Testis (tissue), 3 donors: Measurements from ENCODE around the gene SLC4A2. TPM values are rescaled to one million over a fixed set of nuclear protein-coding genes. Genes with fewer than 3 reads are reported as not detected.

ENCODE experiments used
- DNase-seq: peaks from one replicate; pipeline ENCODE4 v3.0.0-alpha.2; 2019
- H3K27ac ChIP-seq, 2 donors: fragments of 200-600 bp; sonication (generic); one replicate each; pipeline ENCODE4 v1.5.1; 2019
- H3K27me3 ChIP-seq: fragments of 200-600 bp; sonication (generic); one replicate; pipeline ENCODE4 v1.5.1; 2019
- H3K36me3 ChIP-seq: fragments of 200-600 bp; sonication (generic); one replicate; pipeline ENCODE4 v1.5.1; 2017; ENCODE audit warnings: low read depth; ENCODE audit errors: missing control alignments
- H3K4me1 ChIP-seq: fragments of 200-600 bp; sonication (generic); one replicate; pipeline ENCODE4 v1.5.1; 2019
- H3K4me3 ChIP-seq, 2 donors: fragments of 200-600 bp; sonication (generic); one replicate each; pipeline ENCODE4 v1.5.1; 2017 to 2019
- H3K9me3 ChIP-seq: fragments of 200-600 bp; sonication (generic); one replicate; pipeline ENCODE4 v1.5.1; 2017
- CTCF ChIP-seq, 3 experiments: fragments of 450-650 bp in 2 of 3; fragments of 200-600 bp in 1 of 3; sonication (generic) in 1 of 3; IDR thresholded peaks; one replicate each; pipeline ENCODE4 v1.5.1; 2016 to 2019; ENCODE audit warnings: antibody characterized with exemption in 3 of 3, mild to moderate bottlenecking in 2 of 3, moderate library complexity in 1 of 3
- POLR2A ChIP-seq: fragments of 450-650 bp; IDR thresholded peaks from one replicate; pipeline ENCODE4 v1.6.1; 2017; ENCODE audit warnings: antibody characterized with exemption, mild to moderate bottlenecking, moderate library complexity
- WGBS, 2 donors: methylation state at CpG; one replicate each; pipeline ENCODE4 v1.1.5; 2018; 5-methylcytosine and 5-hydroxymethylcytosine counted together
- intact Hi-C: fragments of 100-400 bp; cut with DNase I; formaldehyde crosslinking; loops from one replicate; pipeline ENCODE4 v1.15.1; 2023; ENCODE audit warnings: low total_unique reads
- polyA plus RNA-seq: library from polyadenylated mRNA; stranded (reverse); fragments of 350-450 nt; fragmentation: Illumina TruSeq; extraction: RNeasy Lipid Tissue Mini Kit (QIAGEN cat#74804); gene quantifications from one replicate; pipeline ENCODE4 v1.2.3, GENCODE V29; 2014; ENCODE audit warnings: low read depth, low replicate concordance; ENCODE audit not compliant: insufficient read depth
- total RNA-seq, 2 donors: library from RNA; depleted of rRNA; stranded (reverse); fragments of >200 nt; gene quantifications; one replicate each; pipeline ENCODE4 v1.2.3, GENCODE V29; 2016

Gene SLC4A2
- total and polyA plus RNA-seq, 3 donors from 2014 or later: 68.9 to 153 (median 147) TPM

- H3K27ac ChIP-seq: no peak overlapping the region
- intact Hi-C loops: loop anchor here (10.0 kb wide), 1 partner anchor 53 kb away; no protein-coding TSS in a partner anchor
These were observed 62.2 kb downstream of the SLC4A2 start for GRCh38 chr7:151121380-151122170.

GRCh38 chr7:151122276-151122675 lies 62.9 kb downstream of the SLC4A2 start:
- peak in 1 of 3 experiments; percentile 55 for TF ChIP-seq CTCF (IDR thresholded peaks at IDR 0.05)
- TF ChIP-seq POLR2A: no peak
- intact Hi-C loops: loop anchor here (10.0 kb wide), 1 partner anchor 53 kb away; no protein-coding TSS in a partner anchor
- Histone ChIP-seq H3K27me3 (no peaks in the 10 kb centered on the region), H3K4me1 (peaks cover 6% of the 10 kb centered on the region), H3K9me3 (no peaks in the 10 kb centered on the region), H3K36me3 (no peaks in the 10 kb centered on the region), H3K27ac (no peak overlapping the region), H3K4me3 (no peak overlapping the region)
- DNase-seq: peak; percentile 80
- WGBS, 2 donors: 68 to 71% methylated on average over 23 to 24 of the region's 24 CpGs

More at GRCh38 chr7:151121380-151122170, 62.2 kb downstream of the SLC4A2 start:
- Histone ChIP-seq H3K27me3 (no peaks in the 10 kb centered on the region), H3K4me1 (peaks cover 6% of the 10 kb centered on the region), H3K36me3 (no peaks in the 10 kb centered on the region), H3K4me3 (no peak overlapping the region), H3K9me3 (no peaks in the 10 kb centered on the region)
- WGBS, 2 donors: 87% methylated on average over 28 to 30 of the region's 30 CpGs
- DNase-seq: no peak
- TF ChIP-seq POLR2A: no peak

- no peaks in the 10 kb centered on the region for H3K36me3 ChIP-seq
- H3K4me3 ChIP-seq: peak overlapping the region in 1 of 2 donors; percentile 13
- 46 to 65% methylated on average over 21 to 24 of the region's 29 CpGs for WGBS, 2 donors
- H3K27me3 ChIP-seq: no peaks in the 10 kb centered on the region
- no peak overlapping the region for H3K27ac ChIP-seq
- no peak for TF ChIP-seq POLR2A
- TF ChIP-seq CTCF (IDR thresholded peaks at IDR 0.05): no peak
- peaks cover 6% of the 10 kb centered on the region for H3K4me1 ChIP-seq
- no peak for DNase-seq
- no peaks in the 10 kb centered on the region for H3K9me3 ChIP-seq
- intact Hi-C loops: loop anchor here (10.0 kb wide), 1 partner anchor 52 kb away; no protein-coding TSS in a partner anchor
These were observed 63.4 kb downstream of the SLC4A2 start for GRCh38 chr7:151122796-151123157.

GRCh38 chr7:151123158-151123821 lies 63.9 kb downstream of the SLC4A2 start:
- Histone ChIP-seq H3K27ac (no peak overlapping the region), H3K27me3 (no peaks in the 10 kb centered on the region), H3K4me3 (peak overlapping the region in 1 of 2 donors; percentile 13), H3K9me3 (no peaks in the 10 kb centered on the region), H3K36me3 (no peaks in the 10 kb centered on the region), H3K4me1 (peaks cover 6% of the 10 kb centered on the region)
- WGBS, 2 donors: 70 to 73% methylated on average over 30 to 50 of the region's 50 CpGs
- no peak for DNase-seq
- intact Hi-C loops: loop anchor here (10.0 kb wide), 1 partner anchor 52 kb away; no protein-coding TSS in a partner anchor
- TF ChIP-seq CTCF (IDR thresholded peaks at IDR 0.05) (no peak), POLR2A (no peak)

GRCh38 chr7:151123822-151124464 lies 64.6 kb downstream of the SLC4A2 start:
- Histone ChIP-seq H3K27ac (no peak overlapping the region), H3K4me3 (peak overlapping the region in 1 of 2 donors; percentile 13), H3K4me1 (peaks cover 6% of the 10 kb centered on the region), H3K27me3 (no peaks in the 10 kb centered on the region), H3K36me3 (no peaks in the 10 kb centered on the region), H3K9me3 (no peaks in the 10 kb centered on the region)
- peak; percentile 90 for DNase-seq
- intact Hi-C loops: loop anchor here (10.0 kb wide), 1 partner anchor 51 kb away; no protein-coding TSS in a partner anchor
- 25 to 43% methylated on average over 16 to 24 of the region's 24 CpGs for WGBS, 2 donors
- TF ChIP-seq POLR2A: no peak
- TF ChIP-seq CTCF (IDR thresholded peaks at IDR 0.05): peak; percentile 90 to 95 (median 91)
